Endothelial cell (in vitro differentiated cells): ENCODE data around the gene USP8. TPM values are rescaled to one million over a fixed set of nuclear protein-coding genes. Genes with fewer than 3 reads are reported as not detected.

Experiments used
- DNase-seq: peaks from one replicate; pipeline ENCODE4 v3.0.0; 2021; ENCODE audit warnings: low spot score
- H3K27ac Mint-ChIP-seq: one replicate; pipeline ENCODE4 v1.8.0; 2021; ENCODE audit warnings: mixed read lengths, inconsistent platforms; ENCODE audit not compliant: unreplicated experiment
- H3K27me3 Mint-ChIP-seq: one replicate; pipeline ENCODE4 v1.8.0; 2021; ENCODE audit warnings: mild to moderate bottlenecking, moderate library complexity, mixed read lengths, inconsistent platforms; ENCODE audit not compliant: unreplicated experiment
- H3K36me3 Mint-ChIP-seq: one replicate; pipeline ENCODE4 v1.8.0; 2021; ENCODE audit warnings: mild to moderate bottlenecking, low read depth, mixed read lengths, inconsistent platforms; ENCODE audit not compliant: unreplicated experiment
- H3K4me1 Mint-ChIP-seq: one replicate; pipeline ENCODE4 v1.8.0; 2021; ENCODE audit warnings: mild to moderate bottlenecking, mixed read lengths, inconsistent platforms; ENCODE audit not compliant: unreplicated experiment
- H3K4me3 Mint-ChIP-seq: one replicate; pipeline ENCODE4 v1.8.0; 2021; ENCODE audit warnings: mild to moderate bottlenecking, mixed read lengths, inconsistent platforms; ENCODE audit not compliant: unreplicated experiment
- H3K9me3 Mint-ChIP-seq: one replicate; pipeline ENCODE4 v1.8.0; 2021; ENCODE audit warnings: mixed read lengths, inconsistent platforms; ENCODE audit not compliant: unreplicated experiment
- total RNA-seq: library from RNA; stranded (reverse); fragmentation: NEBNext Ultra II Directional; extraction: Animal tissue kit (Norgen Biotek cat#: 25700); gene quantifications from one replicate; pipeline ENCODE4 v1.2.1, GENCODE V29; 2021; ENCODE audit not compliant: unreplicated experiment
- TF ChIP-seq, protein P1 (sequence below): fragments of 200-600 bp; sonication (generic); IDR thresholded peaks from one replicate; pipeline ENCODE4 v1.5.0; 2021; ENCODE audit warnings: antibody characterized with exemption; ENCODE audit not compliant: unreplicated experiment

The USP8 gene
- total RNA-seq, 1 donor from 2014 or later = 50.4 TPM

DNA sequence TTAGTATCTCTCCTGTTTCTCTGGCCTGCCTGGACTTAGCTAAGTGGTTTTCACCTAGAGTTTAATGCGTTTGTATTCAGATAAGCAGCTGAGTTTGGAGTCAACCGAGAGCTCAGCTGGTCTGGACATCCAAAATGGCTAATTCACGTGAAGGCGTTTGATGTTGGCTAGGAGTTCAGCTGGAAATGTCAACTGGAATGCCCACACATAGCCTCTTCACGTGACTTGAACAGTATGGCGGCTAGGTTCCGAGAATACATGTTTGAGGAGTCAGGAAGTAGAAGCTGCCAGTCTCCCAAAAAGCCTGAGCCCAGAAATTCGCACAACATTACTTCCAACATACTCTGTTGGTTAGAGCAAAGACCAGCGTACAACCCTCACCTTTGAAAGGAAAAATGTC is 2.2 kb downstream of the USP8 start:
- Mint-ChIP-seq H3K27ac (peak overlapping the region; percentile 74), H3K4me3 (peak overlapping the region; percentile 54), H3K27me3 (peaks cover 3% of the 10 kb centered on the region), H3K9me3 (no peaks in the 10 kb centered on the region), H3K4me1 (peaks cover 14% of the 10 kb centered on the region), H3K36me3 (peaks cover 5% of the 10 kb centered on the region)
- TF ChIP-seq, protein P1, sequence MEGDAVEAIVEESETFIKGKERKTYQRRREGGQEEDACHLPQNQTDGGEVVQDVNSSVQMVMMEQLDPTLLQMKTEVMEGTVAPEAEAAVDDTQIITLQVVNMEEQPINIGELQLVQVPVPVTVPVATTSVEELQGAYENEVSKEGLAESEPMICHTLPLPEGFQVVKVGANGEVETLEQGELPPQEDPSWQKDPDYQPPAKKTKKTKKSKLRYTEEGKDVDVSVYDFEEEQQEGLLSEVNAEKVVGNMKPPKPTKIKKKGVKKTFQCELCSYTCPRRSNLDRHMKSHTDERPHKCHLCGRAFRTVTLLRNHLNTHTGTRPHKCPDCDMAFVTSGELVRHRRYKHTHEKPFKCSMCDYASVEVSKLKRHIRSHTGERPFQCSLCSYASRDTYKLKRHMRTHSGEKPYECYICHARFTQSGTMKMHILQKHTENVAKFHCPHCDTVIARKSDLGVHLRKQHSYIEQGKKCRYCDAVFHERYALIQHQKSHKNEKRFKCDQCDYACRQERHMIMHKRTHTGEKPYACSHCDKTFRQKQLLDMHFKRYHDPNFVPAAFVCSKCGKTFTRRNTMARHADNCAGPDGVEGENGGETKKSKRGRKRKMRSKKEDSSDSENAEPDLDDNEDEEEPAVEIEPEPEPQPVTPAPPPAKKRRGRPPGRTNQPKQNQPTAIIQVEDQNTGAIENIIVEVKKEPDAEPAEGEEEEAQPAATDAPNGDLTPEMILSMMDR = no peak
- DNase-seq = no peak

DNA sequence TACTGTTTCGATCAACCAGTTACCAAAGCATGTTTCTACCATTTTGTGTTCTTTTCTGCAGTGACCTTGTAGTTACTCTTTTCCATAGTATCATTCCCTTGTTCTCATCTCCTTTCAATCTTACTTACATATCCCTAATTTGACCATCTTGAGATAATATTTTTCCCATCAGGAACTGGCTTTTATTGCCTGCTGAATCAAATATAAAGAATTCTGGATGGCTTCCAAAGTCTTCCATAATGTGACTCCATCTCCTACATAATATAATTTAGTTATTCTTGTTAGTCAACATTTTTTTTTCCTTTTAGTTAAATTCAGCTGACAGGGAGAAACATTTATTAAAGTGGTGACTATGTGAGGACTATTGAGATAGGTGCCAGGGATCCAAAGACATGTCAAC is 7.0 kb downstream of the USP8 start:
- Mint-ChIP-seq H3K9me3 (no peaks in the 10 kb centered on the region), H3K27ac (no peak overlapping the region), H3K4me3 (no peak overlapping the region), H3K4me1 (peaks cover 3% of the 10 kb centered on the region), H3K36me3 (peaks cover 3% of the 10 kb centered on the region), H3K27me3 (peaks cover 1% of the 10 kb centered on the region)
- TF ChIP-seq, protein P1 = no peak
- no peak for DNase-seq

DNA sequence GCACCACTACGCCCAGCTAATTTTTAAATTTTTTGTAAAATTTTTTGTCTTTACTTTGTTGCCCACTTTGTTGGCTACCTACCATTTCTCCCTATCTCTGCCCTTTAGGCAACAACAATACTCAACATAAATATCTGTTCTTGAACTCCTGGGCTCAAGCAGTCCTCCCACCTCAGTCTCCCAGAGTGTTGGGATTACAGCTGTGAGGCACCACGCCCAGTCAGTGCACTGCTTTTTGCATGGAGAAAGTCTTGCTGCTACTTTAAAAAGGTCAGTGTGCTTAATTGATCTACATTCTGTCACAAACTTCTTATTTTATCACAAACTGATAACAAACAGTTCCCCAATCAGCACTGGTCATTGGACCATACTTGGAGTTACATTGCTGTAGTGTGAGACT is 8.0 kb downstream of the USP8 start:
- Mint-ChIP-seq H3K27ac (peak overlapping the region; percentile 50), H3K4me1 (no peaks in the 10 kb centered on the region), H3K36me3 (peaks cover 3% of the 10 kb centered on the region), H3K9me3 (no peaks in the 10 kb centered on the region), H3K27me3 (no peaks in the 10 kb centered on the region), H3K4me3 (no peak overlapping the region)
- TF ChIP-seq, protein P1 = no peak
- no peak for DNase-seq

DNA sequence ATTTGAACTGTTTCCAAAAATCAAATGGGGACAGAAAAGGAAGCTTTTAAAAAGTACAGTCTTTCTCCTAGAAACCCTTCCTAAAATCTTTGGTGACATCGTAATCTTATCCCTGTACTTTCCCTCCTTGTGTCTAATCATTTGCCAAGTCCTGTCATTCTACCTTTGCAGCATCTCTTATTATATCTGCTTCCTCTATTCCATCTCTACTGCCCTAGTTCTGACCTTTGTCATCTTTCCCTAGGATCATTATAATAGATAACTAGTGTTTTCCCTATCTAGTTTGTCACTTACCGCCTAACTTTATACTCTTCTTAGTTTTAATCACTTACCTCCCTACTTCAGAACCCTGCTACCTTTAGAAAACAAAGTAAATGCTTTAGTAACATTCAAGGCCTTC is 11.6 kb downstream of the USP8 start:
- Mint-ChIP-seq H3K27ac (no peak overlapping the region), H3K36me3 (peaks cover 6% of the 10 kb centered on the region), H3K9me3 (no peaks in the 10 kb centered on the region), H3K27me3 (no peaks in the 10 kb centered on the region), H3K4me1 (no peaks in the 10 kb centered on the region), H3K4me3 (no peak overlapping the region)
- DNase-seq = no peak
- TF ChIP-seq, protein P1 = no peak

DNA sequence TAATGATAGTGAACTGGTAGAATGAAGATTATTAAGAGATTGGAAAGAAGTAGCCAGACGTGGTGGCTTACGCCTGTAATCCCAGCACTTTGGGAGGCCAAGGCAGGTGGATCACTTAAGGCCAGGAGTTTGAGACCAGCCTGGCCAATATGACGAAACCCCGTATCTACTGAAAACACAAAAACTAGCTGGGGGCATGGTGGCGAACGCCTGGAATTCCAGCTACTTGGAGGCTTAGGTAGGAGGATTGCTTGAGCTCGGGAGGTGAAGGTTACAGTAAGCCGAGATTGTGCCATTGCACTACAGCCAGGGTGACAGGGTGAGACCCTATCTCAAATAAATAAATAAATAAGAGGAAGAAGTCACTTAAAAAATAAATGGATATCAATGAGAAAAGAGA is 14.0 kb downstream of the USP8 start:
- DNase-seq = no peak
- H3K4me1 Mint-ChIP-seq = no peaks in the 10 kb centered on the region
- no peak overlapping the region for H3K4me3 Mint-ChIP-seq
- H3K36me3 Mint-ChIP-seq = peaks cover 6% of the 10 kb centered on the region
- no peaks in the 10 kb centered on the region for H3K27me3 Mint-ChIP-seq
- no peaks in the 10 kb centered on the region for H3K9me3 Mint-ChIP-seq
- no peak overlapping the region for H3K27ac Mint-ChIP-seq
- TF ChIP-seq, protein P1 = no peak
